Limb (tissue), 2 donors: ENCODE data around the gene PARP14.
"Not testable (repeated sequence)": the region's sequence is repeated elsewhere in the genome, so short reads cannot be mapped to it uniquely, and the experiment has no call there.

ENCODE experiments used
- DNase-seq, 2 donors: peaks; one replicate each; pipeline ENCODE4 v3.0.0-alpha.2; 2016; ENCODE audit errors: extremely low spot score in 2 of 2

Gene PARP14

DNA sequence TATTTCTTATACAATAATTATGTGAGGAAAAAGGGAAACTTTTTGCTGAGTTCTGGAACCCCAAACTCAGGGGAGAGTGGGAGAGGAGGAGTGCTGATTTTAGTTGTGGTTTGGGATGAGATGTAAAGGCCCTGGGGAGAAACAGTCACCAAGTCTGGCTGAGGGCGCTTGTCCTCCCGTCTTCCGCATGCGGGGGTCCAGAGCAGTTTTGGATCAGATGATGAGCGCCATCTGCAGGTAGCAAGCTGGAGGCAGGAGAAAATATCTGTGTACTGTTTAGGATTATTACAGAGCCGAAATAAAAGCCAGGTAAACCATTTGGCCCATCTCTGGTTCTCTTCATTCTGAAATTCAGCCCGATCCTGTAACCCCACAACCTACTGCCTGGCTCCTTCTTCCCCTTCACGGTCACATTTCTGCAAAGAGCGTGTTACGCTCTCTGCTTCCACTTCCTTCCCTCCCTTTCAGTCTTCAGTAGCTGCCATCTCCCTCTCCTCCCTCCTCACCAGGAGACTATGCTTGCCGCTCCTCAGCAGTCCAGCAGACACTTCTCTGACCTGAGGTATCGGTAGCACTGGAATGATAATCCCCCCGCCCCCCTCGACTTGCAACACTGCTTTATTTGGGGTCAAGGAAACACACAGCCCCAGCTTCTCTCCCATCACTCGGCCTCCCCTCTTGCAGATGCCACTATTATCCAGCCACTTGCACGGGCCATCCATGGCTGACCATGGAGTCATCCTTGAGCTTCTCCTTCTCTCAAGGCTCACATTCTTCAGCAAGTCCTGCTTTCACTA is 1.4 kb upstream of the PARP14 start:
- DNase-seq, result peak; percentile 76 to 80

DNA sequence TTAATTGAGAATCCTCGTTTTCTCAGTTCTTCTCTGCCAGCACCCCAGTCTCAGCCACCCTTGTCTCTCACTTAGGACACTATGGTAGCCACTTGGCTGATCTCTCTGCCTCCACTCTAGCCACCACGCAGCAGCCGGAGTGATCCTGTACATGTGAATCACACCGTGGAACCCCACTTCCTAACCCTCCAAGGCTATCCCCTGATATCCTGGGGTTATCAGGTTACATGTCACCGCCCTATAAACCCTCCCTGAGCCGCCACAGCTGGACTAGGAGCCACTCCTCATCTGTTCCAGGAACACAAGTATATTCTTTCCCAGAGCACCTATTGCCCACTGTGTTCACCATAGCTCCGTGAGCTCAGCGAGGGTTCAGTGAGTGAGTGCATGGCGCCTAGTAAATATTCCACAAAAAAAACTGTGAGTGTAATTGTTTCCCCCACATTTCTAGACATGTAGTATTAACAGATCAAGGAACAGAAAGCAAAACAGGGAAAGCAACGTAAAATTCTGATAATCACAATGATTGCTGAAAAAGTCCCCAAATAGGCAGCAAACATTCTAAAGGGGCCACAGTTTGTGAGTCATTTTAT is 661 bp upstream of the PARP14 start:
- no peak for DNase-seq

GRCh38 chr3:122681284-122681973 is 790 bp downstream of the PARP14 start:
- DNase-seq, result no peak

DNA sequence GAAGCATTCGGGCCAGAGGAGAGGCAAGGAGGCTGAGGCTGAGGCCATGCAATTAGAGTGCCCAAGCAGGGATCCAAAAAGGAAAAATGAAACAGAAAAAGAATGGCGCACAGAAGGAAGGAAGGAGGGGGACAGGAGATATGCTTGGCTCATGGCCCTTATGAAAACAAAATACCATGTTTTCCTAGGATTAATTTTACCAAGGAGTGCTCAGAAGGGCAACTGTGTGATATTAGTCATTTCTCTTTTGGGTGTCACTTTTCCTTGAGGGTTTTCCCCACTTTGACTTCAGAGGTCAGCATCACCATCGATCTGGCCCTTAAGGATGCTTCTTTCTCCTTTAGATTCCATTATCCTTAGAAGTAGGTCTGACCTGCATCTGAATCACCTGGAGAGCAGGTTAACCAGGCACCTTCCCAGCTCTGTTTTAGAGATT is 1.4 kb downstream of the PARP14 start:
- DNase-seq, result no peak

DNA sequence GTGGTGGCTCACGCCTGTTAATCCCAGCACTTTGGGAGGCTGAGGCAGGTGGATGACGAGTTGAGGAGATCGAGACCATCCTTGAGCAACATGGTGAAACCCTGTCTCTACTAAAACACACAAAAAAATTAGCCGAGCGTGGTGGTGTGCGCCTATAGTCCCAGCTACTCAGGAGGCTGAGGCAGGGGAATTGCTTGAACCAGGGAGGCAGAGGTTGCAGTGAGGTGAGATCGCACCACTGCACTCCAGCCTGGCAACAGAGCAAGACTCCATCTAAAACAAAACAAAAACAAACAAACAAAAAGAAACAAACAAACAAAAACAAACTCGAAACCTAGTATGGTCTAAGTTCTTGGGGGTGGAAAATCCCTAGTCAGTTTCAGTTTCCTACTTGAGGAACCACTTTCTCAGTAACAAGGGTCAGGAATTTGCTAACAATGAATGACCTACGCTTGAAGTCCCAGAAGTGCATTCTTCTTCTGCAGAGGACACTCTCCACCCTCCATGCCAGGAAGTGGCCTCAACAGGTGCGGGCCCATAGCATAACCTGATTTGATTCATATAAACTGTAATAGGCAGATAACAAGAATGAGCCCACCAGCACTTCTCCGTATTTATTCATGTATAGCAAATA is 2.3 kb downstream of the PARP14 start:
- DNase-seq, result not testable (repeated sequence)

GRCh38 chr3:122687298-122687697 is 6.7 kb downstream of the PARP14 start:
- no peak for DNase-seq

GRCh38 chr3:122688996-122689395 is 8.4 kb downstream of the PARP14 start:
- no peak for DNase-seq

- DNase-seq, result no peak
These were observed 8.9 kb downstream of the PARP14 start for GRCh38 chr3:122689587-122689986.

GRCh38 chr3:122690096-122690495 is 9.5 kb downstream of the PARP14 start:
- DNase-seq, result no peak

DNA sequence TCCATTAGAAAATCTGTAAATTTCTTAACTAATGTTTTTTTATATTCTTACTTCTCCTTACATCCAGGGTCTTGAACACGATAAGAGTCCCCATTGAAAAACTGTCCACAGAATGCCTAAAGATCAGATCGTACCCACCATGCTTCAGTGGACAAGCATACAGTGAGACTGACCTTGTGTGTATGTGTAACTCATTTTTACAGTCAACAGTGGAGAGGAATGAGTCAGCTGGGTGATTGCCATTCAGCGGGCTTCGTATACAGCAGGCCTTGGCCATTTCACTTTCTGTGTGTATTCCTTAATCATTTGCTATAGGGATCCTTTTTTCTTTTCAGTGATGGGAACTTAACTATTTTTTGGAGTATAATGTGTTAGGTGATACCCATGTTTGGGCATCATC is 10.6 kb downstream of the PARP14 start:
- DNase-seq, result no peak

GRCh38 chr3:122692674-122693073 is 12.0 kb downstream of the PARP14 start:
- DNase-seq, result no peak

- no peak for DNase-seq
These were observed 14.3 kb downstream of the PARP14 start for GRCh38 chr3:122694966-122695365.

DNA sequence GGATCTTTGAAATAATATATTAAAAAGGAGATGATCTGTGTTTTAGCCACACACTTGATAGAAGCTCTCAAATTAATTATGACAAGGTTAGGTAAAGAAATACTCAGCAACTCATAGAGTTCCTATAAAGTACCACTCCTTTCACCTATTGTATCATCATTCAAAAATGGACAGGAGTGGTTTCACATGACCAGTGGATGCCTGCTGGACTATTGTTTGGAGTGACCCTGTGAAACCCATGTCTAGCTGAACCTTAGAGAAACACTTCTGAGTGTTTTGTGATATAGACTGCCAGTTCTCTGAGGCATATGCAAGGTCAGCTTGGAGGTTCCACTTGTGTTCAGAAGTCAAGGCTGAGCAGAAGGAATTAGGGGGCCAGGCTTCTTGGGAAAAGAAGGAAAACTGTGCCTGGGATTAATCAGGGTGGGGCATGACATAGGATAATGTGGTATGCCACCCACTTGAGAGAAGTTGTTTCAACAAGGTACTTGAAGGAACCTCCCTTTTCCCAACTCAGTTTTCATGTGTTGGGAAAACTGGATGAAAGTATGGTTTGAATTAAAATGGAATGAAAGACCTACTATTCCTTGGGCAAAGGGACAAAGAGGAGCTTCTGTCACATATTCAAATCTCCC is 15.4 kb downstream of the PARP14 start:
- DNase-seq, result no peak

- no peak for DNase-seq
These were observed 17.4 kb downstream of the PARP14 start for GRCh38 chr3:122697952-122698620.

- no peak for DNase-seq
These were observed 19.6 kb downstream of the PARP14 start for GRCh38 chr3:122700193-122700592.

DNA sequence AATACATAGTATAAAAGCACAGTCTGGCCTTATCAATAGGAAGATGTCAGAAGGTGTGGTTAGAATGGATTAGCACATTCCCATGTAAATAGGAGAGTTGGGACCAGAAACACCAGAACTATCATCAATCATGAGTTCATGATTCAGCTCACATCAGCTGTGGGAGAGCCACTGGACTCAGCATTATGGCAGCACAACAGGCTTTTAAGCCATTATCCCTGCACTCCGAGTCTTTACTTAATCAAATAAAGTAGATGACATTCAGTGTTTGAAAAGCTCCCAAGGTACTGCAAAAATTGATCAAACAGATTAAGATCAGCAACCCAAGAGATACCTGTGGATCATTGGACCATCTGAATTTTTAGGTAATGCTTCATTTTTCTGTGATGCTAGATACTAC is 24.7 kb downstream of the PARP14 start:
- DNase-seq, result no peak

GRCh38 chr3:122710616-122711251 is 30.1 kb downstream of the PARP14 start:
- DNase-seq, result not testable (repeated sequence)

DNA sequence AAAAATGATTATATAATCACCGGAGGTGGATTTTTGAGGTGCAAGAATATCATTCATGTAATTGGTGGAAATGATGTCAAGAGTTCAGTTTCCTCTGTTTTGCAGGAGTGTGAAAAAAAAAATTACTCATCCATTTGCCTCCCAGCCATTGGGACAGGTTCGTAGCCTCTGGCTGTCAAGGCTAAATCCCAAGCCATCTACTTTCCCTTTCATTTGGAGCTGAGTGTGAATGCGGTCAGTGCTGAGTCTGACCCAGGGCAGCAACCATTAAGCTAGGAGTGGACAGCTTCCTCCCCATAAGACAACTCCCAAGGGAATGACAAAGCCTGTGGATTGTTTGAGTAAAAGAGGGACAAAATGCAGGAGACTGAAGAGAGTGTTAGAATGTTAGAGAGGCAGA is 33.6 kb downstream of the PARP14 start:
- DNase-seq, result no peak

GRCh38 chr3:122716667-122717066 is 36.0 kb downstream of the PARP14 start:
- DNase-seq, result no peak

DNA sequence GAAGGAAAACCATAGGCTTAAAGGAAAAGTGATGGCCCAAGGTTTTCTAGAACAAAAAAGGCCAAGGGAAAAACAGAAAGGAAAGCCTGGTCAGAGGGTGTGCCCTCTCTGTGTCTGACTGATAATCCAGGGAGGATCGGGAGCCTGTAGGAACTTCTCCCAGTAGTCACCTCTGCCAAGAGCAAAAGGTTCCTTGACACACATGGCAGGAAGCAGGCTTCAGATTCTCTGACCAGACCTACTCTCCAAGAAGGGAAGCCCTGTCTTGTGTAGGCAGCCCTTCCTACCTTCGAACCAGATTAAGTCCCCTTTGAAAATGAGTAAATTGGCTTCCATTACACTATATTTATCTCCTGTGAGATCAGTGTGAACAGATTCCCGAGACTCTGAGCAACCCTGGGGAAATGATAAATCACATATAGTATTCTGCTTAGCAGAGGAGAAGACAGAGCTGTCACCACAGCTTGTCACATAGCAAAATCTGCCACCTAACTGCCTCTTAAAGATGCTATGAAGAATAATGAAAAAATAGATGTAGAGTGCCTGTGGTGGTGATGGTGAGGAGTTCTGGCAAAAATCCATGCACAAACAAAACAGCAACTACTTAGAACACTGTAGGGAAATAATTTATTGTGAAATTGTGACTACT is 38.8 kb downstream of the PARP14 start:
- DNase-seq, result no peak
